ENCODE results near the gene PPIL6.

PPIL6 gene

GRCh38 chr6:109351231-109352130, 88.9 kb downstream of the PPIL6 start:
- Histone ChIP-seq H3K36me3 (no peaks in the 10 kb centered on the region), H3K4me3 (ENCODE audit: low read depth, low read length) (no peak overlapping the region), H3K9me3 (ENCODE audit: severe bottlenecking) (no peaks in the 10 kb centered on the region), H3K27me3 (ENCODE audit: insufficient read depth, low read depth, severe bottlenecking) (no peaks in the 10 kb centered on the region), H3K27ac (no peak overlapping the region)
- DNase-seq, result no peak
- TF ChIP-seq CTCF (IDR thresholded peaks at IDR 0.05; ENCODE audit: low read depth, low read length), result no peak

- no peaks in the 10 kb centered on the region for H3K27me3 ChIP-seq (ENCODE audit: insufficient read depth, low read depth, severe bottlenecking)
- no peak for DNase-seq
- no peaks in the 10 kb centered on the region for H3K9me3 ChIP-seq (ENCODE audit: severe bottlenecking)
- no peak for TF ChIP-seq CTCF (IDR thresholded peaks at IDR 0.05; ENCODE audit: low read depth, low read length)
- no peak overlapping the region for H3K27ac ChIP-seq
- H3K36me3 ChIP-seq, result no peaks in the 10 kb centered on the region
- H3K4me3 ChIP-seq (ENCODE audit: low read depth, low read length), result no peak overlapping the region
Measured at GRCh38 chr6:109349419-109349987, 90.9 kb downstream of the PPIL6 start.

- H3K9me3 ChIP-seq (ENCODE audit: severe bottlenecking), result no peaks in the 10 kb centered on the region
- no peak overlapping the region for H3K27ac ChIP-seq
- no peaks in the 10 kb centered on the region for H3K36me3 ChIP-seq
- TF ChIP-seq CTCF (IDR thresholded peaks at IDR 0.05; ENCODE audit: low read depth, low read length), result no peak
- no peaks in the 10 kb centered on the region for H3K27me3 ChIP-seq (ENCODE audit: insufficient read depth, low read depth, severe bottlenecking)
- DNase-seq, result no peak
- no peak overlapping the region for H3K4me3 ChIP-seq (ENCODE audit: low read depth, low read length)
Measured at GRCh38 chr6:109348226-109348625, 92.2 kb downstream of the PPIL6 start.

- no peaks in the 10 kb centered on the region for H3K36me3 ChIP-seq
- DNase-seq, result no peak
- no peak overlapping the region for H3K27ac ChIP-seq
- H3K9me3 ChIP-seq (ENCODE audit: severe bottlenecking), result no peaks in the 10 kb centered on the region
- TF ChIP-seq CTCF (IDR thresholded peaks at IDR 0.05; ENCODE audit: low read depth, low read length), result no peak
- no peaks in the 10 kb centered on the region for H3K27me3 ChIP-seq (ENCODE audit: insufficient read depth, low read depth, severe bottlenecking)
- H3K4me3 ChIP-seq (ENCODE audit: low read depth, low read length), result no peak overlapping the region
Measured at GRCh38 chr6:109347779-109348178, 92.6 kb downstream of the PPIL6 start.

DNA sequence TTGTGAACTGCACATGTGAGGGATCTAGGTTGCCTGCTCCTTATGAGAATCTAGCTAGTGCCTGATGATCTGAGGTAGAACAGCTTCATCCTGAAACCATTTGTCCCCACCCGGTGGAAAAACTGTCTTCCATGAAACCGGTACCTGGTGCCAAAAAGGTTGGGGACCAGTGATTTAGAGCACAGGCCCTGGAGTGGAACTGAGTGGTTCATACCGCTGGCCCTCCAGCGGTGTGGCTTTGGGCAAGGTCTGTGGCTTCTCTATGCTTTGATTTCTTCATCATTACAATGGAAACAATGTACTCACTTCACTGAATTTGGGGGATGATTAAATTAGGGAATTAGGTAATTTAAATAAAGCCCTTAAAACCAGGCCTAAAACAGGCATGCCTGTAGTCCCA, 94.4 kb downstream of the PPIL6 start:
- TF ChIP-seq CTCF (IDR thresholded peaks at IDR 0.05; ENCODE audit: low read depth, low read length), result no peak

More for the DNA sequence above, 94.4 kb downstream of the PPIL6 start:
- no peaks in the 10 kb centered on the region for H3K36me3 ChIP-seq
- H3K9me3 ChIP-seq (ENCODE audit: severe bottlenecking), result no peaks in the 10 kb centered on the region
- no peak overlapping the region for H3K27ac ChIP-seq
- no peak for DNase-seq
- H3K27me3 ChIP-seq (ENCODE audit: insufficient read depth, low read depth, severe bottlenecking), result no peaks in the 10 kb centered on the region
- no peak overlapping the region for H3K4me3 ChIP-seq (ENCODE audit: low read depth, low read length)
